H9 (cell line): ENCODE data around the gene MVP. TPM values are rescaled to one million over a fixed set of nuclear protein-coding genes. Genes with fewer than 3 reads are reported as not detected.

ENCODE experiments used
- DNase-seq: peaks from one replicate; pipeline ENCODE4 v3.0.0-alpha.2; 2017
- H2AFZ ChIP-seq: one replicate; pipeline ENCODE4 v1.6.1; 2013; ENCODE audit warnings: mild to moderate bottlenecking, low read length, control low read depth, moderate library complexity
- H2AK5ac ChIP-seq: 2 replicates; pipeline ENCODE4 v1.6.1; 2013; ENCODE audit warnings: low read length, control low read depth, mixed read lengths; ENCODE audit not compliant: insufficient read length
- H2BK120ac ChIP-seq: one replicate; pipeline ENCODE4 v1.6.1; 2013; ENCODE audit warnings: low read depth, mild to moderate bottlenecking, low read length, control low read depth, inconsistent platforms; ENCODE audit not compliant: poor library complexity, severe bottlenecking
- H2BK12ac ChIP-seq: 2 replicates; pipeline ENCODE4 v1.6.1; 2013; ENCODE audit warnings: low read length, control low read depth, mixed read lengths, low read depth; ENCODE audit not compliant: insufficient read length
- H2BK15ac ChIP-seq: 2 replicates; pipeline ENCODE4 v1.6.1; 2013; ENCODE audit warnings: low read depth, low read length, control low read depth
- H2BK20ac ChIP-seq: one replicate; pipeline ENCODE4 v1.6.1; 2013; ENCODE audit warnings: low read depth, mild to moderate bottlenecking, low read length, control low read depth, inconsistent platforms; ENCODE audit not compliant: poor library complexity, severe bottlenecking
- H2BK5ac ChIP-seq: 2 replicates; pipeline ENCODE4 v1.6.1; 2013; ENCODE audit warnings: low read length, control low read depth, mixed read lengths; ENCODE audit not compliant: insufficient read length
- H3K14ac ChIP-seq: 2 replicates; pipeline ENCODE4 v1.6.1; 2013; ENCODE audit warnings: low read length, control low read depth; ENCODE audit not compliant: insufficient read depth
- H3K18ac ChIP-seq: 2 replicates; pipeline ENCODE4 v1.6.1; 2013; ENCODE audit warnings: low read depth, mild to moderate bottlenecking, mixed read lengths, low read length, control low read depth; ENCODE audit not compliant: insufficient read length
- H3K23ac ChIP-seq: 2 replicates; pipeline ENCODE4 v1.6.1; 2013; ENCODE audit warnings: low read length, control low read depth, mixed read lengths, low read depth; ENCODE audit not compliant: insufficient read length
- H3K23me2 ChIP-seq: 2 replicates; pipeline ENCODE4 v1.6.1; 2013; ENCODE audit warnings: low read depth, mild to moderate bottlenecking, mixed read lengths, low read length, control low read depth; ENCODE audit not compliant: insufficient read length, poor library complexity, severe bottlenecking
- H3K27ac ChIP-seq: 2 replicates; pipeline ENCODE4 v1.5.1; 2013; ENCODE audit warnings: low read length, control low read depth, mixed read lengths, low read depth; ENCODE audit not compliant: insufficient read length
- H3K27me3 ChIP-seq: 2 replicates; pipeline ENCODE4 v1.6.1; 2013; ENCODE audit warnings: low read length, control low read depth, inconsistent platforms; ENCODE audit not compliant: insufficient read depth
- H3K4ac ChIP-seq: 2 replicates; pipeline ENCODE4 v1.6.1; 2013; ENCODE audit warnings: low read depth, mild to moderate bottlenecking, control low read depth, inconsistent platforms, low read length, moderate library complexity
- H3K4me1 ChIP-seq: 2 replicates; pipeline ENCODE4 v1.6.1; 2013; ENCODE audit warnings: low read length, control low read depth, inconsistent platforms; ENCODE audit not compliant: insufficient read depth
- H3K4me2 ChIP-seq: 2 replicates; pipeline ENCODE4 v1.6.1; 2013; ENCODE audit warnings: low read length, control low read depth, mixed read lengths; ENCODE audit not compliant: insufficient read length, insufficient read depth
- H3K56ac ChIP-seq: 2 replicates; pipeline ENCODE4 v1.6.1; 2013; ENCODE audit warnings: low read depth, mild to moderate bottlenecking, mixed read lengths, low read length, control low read depth; ENCODE audit not compliant: insufficient read length
- H3K79me1 ChIP-seq: 2 replicates; pipeline ENCODE4 v1.6.1; 2013; ENCODE audit warnings: low read depth, mild to moderate bottlenecking, moderate library complexity, low read length, control low read depth, inconsistent platforms; ENCODE audit not compliant: insufficient read depth, poor library complexity, severe bottlenecking
- H3K79me2 ChIP-seq: 2 replicates; pipeline ENCODE4 v1.6.1; 2013; ENCODE audit warnings: low read length, control low read depth, inconsistent platforms; ENCODE audit not compliant: insufficient read depth
- H3K9ac ChIP-seq: 2 replicates; pipeline ENCODE4 v1.6.1; 2013; ENCODE audit warnings: low read length, control low read depth, mixed read lengths; ENCODE audit not compliant: insufficient read length; ENCODE audit errors: extremely low read depth
- H3K9me3 ChIP-seq: one replicate; pipeline ENCODE4 v1.6.1; 2013; ENCODE audit warnings: low read depth, low read length, inconsistent platforms; ENCODE audit not compliant: control insufficient read depth
- H3T11ph ChIP-seq: one replicate; pipeline ENCODE4 v1.6.1; 2013; ENCODE audit warnings: mild to moderate bottlenecking, low read length, control low read depth, inconsistent platforms
- H4K20me1 ChIP-seq: one replicate; pipeline ENCODE4 v1.6.1; 2013; ENCODE audit not compliant: control insufficient read depth, insufficient read length, insufficient read depth
- H4K5ac ChIP-seq: 2 replicates; pipeline ENCODE4 v1.6.1; 2013; ENCODE audit warnings: low read depth, mild to moderate bottlenecking, mixed read lengths, low read length, control low read depth; ENCODE audit not compliant: insufficient read length
- H4K8ac ChIP-seq: replicated peaks from 2 replicates; pipeline ENCODE4 v1.6.1; 2013; ENCODE audit warnings: low read length, control low read depth, mixed read lengths, low read depth; ENCODE audit not compliant: insufficient read length
- H4K91ac ChIP-seq: 2 replicates; pipeline ENCODE4 v1.6.1; 2013; ENCODE audit warnings: low read depth, mild to moderate bottlenecking, moderate library complexity, mixed read lengths, low read length, control low read depth; ENCODE audit not compliant: insufficient read length
- H3K27ac Mint-ChIP-seq, 3 experiments: 2 replicates in 2 of 3; 3 replicates in 1 of 3; pipeline ENCODE4 v1.8.0; 2020 to 2021; ENCODE audit warnings: mixed read lengths in 3 of 3, mild to moderate bottlenecking in 1 of 3, moderate library complexity in 1 of 3
- H3K27me3 Mint-ChIP-seq: 2 replicates; pipeline ENCODE4 v1.8.0; 2021; ENCODE audit warnings: low read depth, mild to moderate bottlenecking, moderate library complexity, mixed read lengths
- H3K36me3 Mint-ChIP-seq, 3 experiments: 2 replicates in 2 of 3; 3 replicates in 1 of 3; pipeline ENCODE4 v1.8.0; 2020 to 2021; ENCODE audit warnings: low read depth in 3 of 3, mixed read lengths in 3 of 3; ENCODE audit not compliant: insufficient read depth in 1 of 3
- H3K4me1 Mint-ChIP-seq, 2 experiments: 2 replicates each; pipeline ENCODE4 v1.8.0; 2020; ENCODE audit warnings: mixed read lengths in 2 of 2
- H3K4me3 Mint-ChIP-seq, 2 experiments: 2 replicates in 1 of 2; 3 replicates in 1 of 2; pipeline ENCODE4 v1.8.0; 2020 to 2021; ENCODE audit warnings: mild to moderate bottlenecking in 2 of 2, mixed read lengths in 2 of 2, moderate library complexity in 1 of 2
- H3K9me3 Mint-ChIP-seq, 2 experiments: 2 replicates in 1 of 2; 3 replicates in 1 of 2; pipeline ENCODE4 v1.8.0; 2020; ENCODE audit warnings: mild to moderate bottlenecking in 2 of 2, mixed read lengths in 2 of 2, moderate library complexity in 1 of 2
- WGBS: extraction: QIAGEN DNeasy Blood & Tissue Kit; methylation state at CpG from one replicate; pipeline ENCODE4 v1.1.7; 2013; ENCODE audit warnings: missing lambda C conversion rate, low lambda C conversion rate, mixed read lengths; ENCODE audit not compliant: insufficient read length; ENCODE audit errors: extremely low coverage; 5-methylcytosine and 5-hydroxymethylcytosine counted together
- total RNA-seq: library from RNA; stranded (reverse); gene quantifications from 2 replicates; pipeline ENCODE4 v1.2.1, GENCODE V29; 2021
- TF ChIP-seq, protein P1 (sequence below): fragments of 200-600 bp; sonication (generic); conservative IDR thresholded peaks from 3 replicates; pipeline ENCODE4 v1.8.0; 2021; ENCODE audit warnings: antibody characterized with exemption, mild to moderate bottlenecking

Gene MVP
- total RNA-seq, 1 experiment from 2014 or later = 3.1 TPM

DNA sequence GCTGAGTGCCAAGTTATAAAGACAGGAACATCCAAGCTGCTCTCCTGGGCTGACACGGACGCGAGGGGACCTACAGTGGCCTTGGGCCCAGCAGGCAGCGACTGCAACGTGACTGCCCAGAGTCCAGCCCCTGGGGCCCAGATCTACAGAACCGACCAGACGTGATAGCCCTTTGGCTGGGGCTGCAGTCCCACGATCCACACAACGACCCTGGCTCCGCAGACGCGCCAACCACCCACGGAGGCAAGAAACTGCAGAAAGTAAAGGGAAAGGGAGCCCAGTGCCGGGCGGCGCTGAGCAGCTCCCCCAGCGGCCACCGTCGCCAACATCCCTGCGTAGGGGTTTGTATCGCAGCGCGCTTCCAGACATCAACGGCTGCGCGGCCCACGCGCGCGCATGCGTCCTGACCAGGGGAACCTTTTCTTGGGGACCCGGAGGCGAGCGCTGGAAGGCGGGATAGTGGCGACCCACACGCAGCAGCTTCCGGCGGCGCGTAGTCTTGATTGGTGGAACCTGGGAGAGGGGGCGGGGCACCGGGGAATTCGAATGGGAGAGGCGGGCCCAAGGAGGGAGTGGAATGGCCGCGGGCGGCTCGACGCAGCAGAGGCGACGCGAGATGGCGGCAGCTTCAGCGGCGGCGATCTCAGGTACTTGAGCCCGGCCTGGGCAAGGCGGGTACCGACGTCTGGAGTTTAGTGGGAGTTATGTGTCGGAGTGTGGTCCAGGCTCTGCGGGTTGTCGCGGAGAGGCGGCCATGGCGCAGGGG, 29.9 kb upstream of the MVP start, which contains the start of gene KIF22:
TSS of gene KIF22 (plus strand) at position 569 of the 766 bp plus-strand sequence. CDS start at position 578, 9 bp downstream.
- peaks cover 5% of the 10 kb centered on the region for H3K23me2 ChIP-seq
- peaks cover 25 to 29% of the 10 kb centered on the region in 2 experiments for H3K4me1 Mint-ChIP-seq
- H3K4me1 ChIP-seq = no peaks in the 10 kb centered on the region; the same call in 1 of the 2 replicates
- no peak within 1 kb of the TSS for H3K4ac ChIP-seq
- no peak within 1 kb of the TSS for H2BK5ac ChIP-seq
- no peak within 1 kb of the TSS for H3K27ac ChIP-seq
- peaks cover 14 to 33% (median 22%) of the 10 kb centered on the region in 3 experiments for H3K36me3 Mint-ChIP-seq
- TF ChIP-seq, protein P1, sequence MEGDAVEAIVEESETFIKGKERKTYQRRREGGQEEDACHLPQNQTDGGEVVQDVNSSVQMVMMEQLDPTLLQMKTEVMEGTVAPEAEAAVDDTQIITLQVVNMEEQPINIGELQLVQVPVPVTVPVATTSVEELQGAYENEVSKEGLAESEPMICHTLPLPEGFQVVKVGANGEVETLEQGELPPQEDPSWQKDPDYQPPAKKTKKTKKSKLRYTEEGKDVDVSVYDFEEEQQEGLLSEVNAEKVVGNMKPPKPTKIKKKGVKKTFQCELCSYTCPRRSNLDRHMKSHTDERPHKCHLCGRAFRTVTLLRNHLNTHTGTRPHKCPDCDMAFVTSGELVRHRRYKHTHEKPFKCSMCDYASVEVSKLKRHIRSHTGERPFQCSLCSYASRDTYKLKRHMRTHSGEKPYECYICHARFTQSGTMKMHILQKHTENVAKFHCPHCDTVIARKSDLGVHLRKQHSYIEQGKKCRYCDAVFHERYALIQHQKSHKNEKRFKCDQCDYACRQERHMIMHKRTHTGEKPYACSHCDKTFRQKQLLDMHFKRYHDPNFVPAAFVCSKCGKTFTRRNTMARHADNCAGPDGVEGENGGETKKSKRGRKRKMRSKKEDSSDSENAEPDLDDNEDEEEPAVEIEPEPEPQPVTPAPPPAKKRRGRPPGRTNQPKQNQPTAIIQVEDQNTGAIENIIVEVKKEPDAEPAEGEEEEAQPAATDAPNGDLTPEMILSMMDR = peak; percentile 77
- no peak within 1 kb of the TSS for H2AK5ac ChIP-seq
- H3K4me3 Mint-ChIP-seq = peak within 1 kb of the TSS; percentile 97 to 98
- no peak within 1 kb of the TSS for H3T11ph ChIP-seq
- no CpG with 5 or more reads among the region's 67 CpGs for WGBS
- H2AFZ ChIP-seq = no peak within 1 kb of the TSS
- peak within 1 kb of the TSS; percentile 30 for H4K5ac ChIP-seq
- H3K9me3 Mint-ChIP-seq = no peaks in the 10 kb centered on the region
- no peak within 1 kb of the TSS for H2BK15ac ChIP-seq
- no peaks in the 10 kb centered on the region for H3K27me3 ChIP-seq
- peak within 1 kb of the TSS; percentile 80 for H3K18ac ChIP-seq
- H4K20me1 ChIP-seq = no peaks in the 10 kb centered on the region
- no peak within 1 kb of the TSS for H3K23ac ChIP-seq
- H3K79me2 ChIP-seq = peaks cover 36% of the 10 kb centered on the region
- H3K9ac ChIP-seq = peak within 1 kb of the TSS; percentile 73
- no peak within 1 kb of the TSS for H3K56ac ChIP-seq
- no peaks in the 10 kb centered on the region for H3K9me3 ChIP-seq
- peaks cover 8% of the 10 kb centered on the region for H3K27me3 Mint-ChIP-seq
- H2BK20ac ChIP-seq = no peak within 1 kb of the TSS
- H3K14ac ChIP-seq = peak within 1 kb of the TSS; percentile 81
- peak; percentile 99 for DNase-seq
- no peak within 1 kb of the TSS for H2BK12ac ChIP-seq
- H4K91ac ChIP-seq = no peak within 1 kb of the TSS
- H4K8ac ChIP-seq = no peak within 1 kb of the TSS
- H3K79me1 ChIP-seq = peaks cover 7% of the 10 kb centered on the region
- peak within 1 kb of the TSS; percentile 71 for H3K4me2 ChIP-seq
- H2BK120ac ChIP-seq = no peak within 1 kb of the TSS
- H3K27ac Mint-ChIP-seq = peak within 1 kb of the TSS; percentile 95 to 100 (median 96)
